ENCODE results near the gene P2RY12. TPM values are rescaled to one million over a fixed set of nuclear protein-coding genes. Genes with fewer than 3 reads are reported as not detected.

The P2RY12 gene
- total and polyA plus RNA-seq, 10 of the 15 experiments (the other 5 are each of a cell fraction or from before 2014, with no cell fraction given) = 0.27 to 1.0 (median 0.66) TPM; not detected in 2

DNA sequence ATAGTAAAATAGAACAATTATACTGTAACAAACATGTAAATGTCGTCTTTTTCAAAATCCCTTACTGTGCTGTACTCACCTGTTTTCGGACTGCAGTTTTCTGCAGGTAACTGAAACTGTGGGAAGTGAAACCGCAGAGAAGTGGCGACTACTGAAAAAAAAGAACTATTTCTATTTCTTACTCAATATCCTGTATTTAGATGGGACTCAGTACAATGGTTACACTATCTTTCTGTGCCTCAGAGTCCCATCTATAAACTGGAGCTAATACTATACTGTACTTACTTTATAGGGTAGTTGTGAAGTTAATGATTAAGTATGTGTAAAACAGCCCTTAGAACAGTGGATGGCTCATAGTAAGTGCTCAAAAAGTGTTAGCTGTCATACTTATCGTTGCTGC lies 14.3 kb upstream of the P2RY12 start:
- ChIA-PET SMC1A (ENCODE audit: uncharacterized antibody, unreplicated experiment) (interaction anchor here (0.7 to 4.5 kb wide), 6 partner anchors 10 to 1073 kb away, joined by 3 to 39 read pairs (median 6); partner anchors contain the start of gene P2RY12), RAD21 (ENCODE audit: unreplicated experiment) (no interaction called here)
- BruUV-seq (replicated peaks) = no TSS peak

More for the DNA sequence above, 14.3 kb upstream of the P2RY12 start:
- CTCF ChIA-PET = interaction anchor here (0.6 to 2.1 kb wide), 5 partner anchors 11 to 358 kb away, joined by 4 to 6 read pairs (median 5); partner anchors contain the start of gene P2RY12
- H3K4me3 ChIP-seq = no peak overlapping the region
- in situ Hi-C loops (cut with MboI) = no loop called here
- H3K9ac ChIP-seq (ENCODE audit: control insufficient read depth, insufficient read depth, low read length) = no peak overlapping the region
- H3K9me3 ChIP-seq (replicated peaks; ENCODE audit: control insufficient read depth, insufficient read depth, low read length) = no peaks in the 10 kb centered on the region
- intact Hi-C loops (cut with micrococcal nuclease; ENCODE audit: unreplicated experiment) = no loop called here
- no peak overlapping the region for H3K4me2 ChIP-seq (ENCODE audit: control insufficient read depth, insufficient read depth)
- under 1% methylated on average over 5 of the region's 5 CpGs for WGBS (ENCODE audit: insufficient coverage, insufficient replicate concordance, low lambda C conversion rate, missing lambda C conversion rate)
- peak; percentile 77 for TF ChIP-seq RUNX3 (IDR thresholded peaks at IDR 0.05; ENCODE audit: low read length)
- 0 out of 2 replicates have a peak, but pooled peaks have one; percentile 14 for TF ChIP-seq JUNB (IDR thresholded peaks at IDR 0.05)
- TF ChIP-seq CUX1 (IDR thresholded peaks at IDR 0.05; ENCODE audit: insufficient replicate concordance, low read depth, low read length) = no peak
- TF ChIP-seq EED (IDR thresholded peaks at IDR 0.05; ENCODE audit: low read depth) = peak; percentile 44; the same call in 1 of the 2 replicates
- 0 out of 2 replicates have a peak, but pooled peaks have one; percentile 26 for TF ChIP-seq NFIC (IDR thresholded peaks at IDR 0.05; ENCODE audit: low read depth, low read length)
- TF ChIP-seq CHD4 (IDR thresholded peaks at IDR 0.05) = no peak
- H3K27me3 ChIP-seq (replicated peaks in 1 of 2; ENCODE audit: control insufficient read depth in 2 of 2, insufficient read depth in 2 of 2, low read length in 1 of 2) = no peaks in the 10 kb centered on the region; a peak in 1 of 4 replicates
- DNase-seq (ENCODE audit: low read depth, low spot score) (no peak), ATAC-seq (peak; percentile 68), FAIRE-seq (no peak)
- POLR2A ChIA-PET = interaction anchor here (0.7 to 1.0 kb wide), 2 partner anchors 11 to 14 kb away, joined by 3 read pairs; partner anchors contain the start of gene P2RY12
- H4K20me1 ChIP-seq (ENCODE audit: control insufficient read depth, insufficient read depth) = no peaks in the 10 kb centered on the region
- H3K79me2 ChIP-seq (ENCODE audit: control insufficient read depth, insufficient read depth, low read length) = no peaks in the 10 kb centered on the region
- no peak overlapping the region for H2AFZ ChIP-seq (ENCODE audit: control insufficient read depth, low read depth, low read length)
- no peaks in the 10 kb centered on the region for H3K36me3 ChIP-seq (ENCODE audit: control insufficient read depth in 2 of 2, insufficient read depth in 2 of 2, low read length in 1 of 2)
- H3K4me1 ChIP-seq (ENCODE audit: control insufficient read depth, insufficient read depth, low read length) = no peaks in the 10 kb centered on the region
- H3K27ac ChIP-seq (ENCODE audit: control insufficient read depth, insufficient read depth) = no peak overlapping the region
